Activated CD4-positive, alpha-beta T cell treated with anti-CD3 and anti-CD28 coated beads, Interleukin-2, amount 10 ng/mL, durations not matched to agents 7 days and 5 days (primary cell): ENCODE results near the gene KBTBD13. TPM values are rescaled to one million over a fixed set of nuclear protein-coding genes. Genes with fewer than 3 reads are reported as not detected.

Experiments
- CTCF ChIA-PET: fragments of 350-600 bp; sonication (Branson Sonifier 250); formaldehyde crosslinking; loops from one replicate; lab custom pipeline; 2021; ENCODE audit warnings: antibody characterized with exemption; lab: Charles Lee
- POLR2A ChIA-PET: fragments of 350-600 bp; sonication (Branson Sonifier 250); formaldehyde crosslinking; loops from one replicate; lab custom pipeline; 2021; ENCODE audit warnings: antibody characterized with exemption; lab: Charles Lee
- DNase-seq: peaks from one replicate; pipeline ENCODE4 v3.0.0-alpha.2; 2020
- H3K27ac Mint-ChIP-seq: one replicate; pipeline ENCODE4 v1.8.0; 2021; ENCODE audit warnings: mild to moderate bottlenecking, moderate library complexity, mixed read lengths
- H3K27me3 Mint-ChIP-seq: one replicate; pipeline ENCODE4 v1.8.0; 2021; ENCODE audit warnings: mixed read lengths
- H3K36me3 Mint-ChIP-seq: one replicate; pipeline ENCODE4 v1.8.0; 2021; ENCODE audit warnings: low read depth, mixed read lengths
- H3K4me1 Mint-ChIP-seq: one replicate; pipeline ENCODE4 v1.8.0; 2021; ENCODE audit warnings: mixed read lengths
- H3K4me3 Mint-ChIP-seq: one replicate; pipeline ENCODE4 v1.8.0; 2021; ENCODE audit warnings: mild to moderate bottlenecking, moderate library complexity, mixed read lengths
- H3K9me3 Mint-ChIP-seq: one replicate; pipeline ENCODE4 v1.8.0; 2021; ENCODE audit warnings: mixed read lengths
- total RNA-seq, 2 experiments: library from RNA; stranded (reverse); gene quantifications; one replicate each; pipeline ENCODE4 v1.2.3, GENCODE V29; 2021

The KBTBD13 gene
- total RNA-seq, 2 experiments from 2014 or later: not detected

DNA sequence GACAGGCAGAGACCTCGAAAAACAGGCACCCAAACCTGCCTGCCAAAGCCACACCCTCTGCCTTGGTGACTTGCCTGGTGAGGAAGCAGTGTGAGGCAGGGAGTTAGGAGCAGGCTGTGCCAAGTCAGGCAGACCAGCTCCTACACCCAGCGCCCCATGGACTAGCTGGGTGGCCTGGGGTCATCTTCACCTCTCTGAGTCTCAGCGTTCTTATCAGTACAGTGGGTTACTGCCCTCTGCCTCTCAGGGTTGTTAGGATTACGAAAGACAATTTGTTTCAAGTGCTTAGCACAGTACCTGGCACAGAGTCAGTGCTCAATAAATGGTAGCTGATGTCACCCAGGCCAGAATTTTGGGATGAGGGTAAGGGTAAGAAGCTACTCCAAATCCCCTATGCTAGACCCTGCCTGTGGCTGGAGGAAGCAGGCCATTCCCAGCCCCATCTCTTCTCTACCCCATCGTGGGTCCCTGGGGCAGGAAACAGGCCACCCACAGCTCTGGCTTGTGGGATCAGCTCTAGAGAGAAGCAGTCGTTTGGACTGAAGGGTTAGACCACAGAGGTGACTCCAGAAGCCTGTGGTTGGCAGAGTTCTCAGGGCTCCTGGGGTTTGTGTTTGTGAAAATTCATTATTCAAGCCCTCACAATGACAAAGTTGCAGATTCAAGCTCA is 21.2 kb upstream of the KBTBD13 start:
- POLR2A ChIA-PET: no interaction called here
- H3K9me3 Mint-ChIP-seq: no peaks in the 10 kb centered on the region
- H3K36me3 Mint-ChIP-seq: no peaks in the 10 kb centered on the region
- DNase-seq: no peak
- no peak overlapping the region for H3K27ac Mint-ChIP-seq
- CTCF ChIA-PET: interaction anchor here (1.0 to 2.6 kb wide), 12 partner anchors 9 to 330 kb away, joined by 3 to 12 read pairs (median 4); partner anchors contain the start of gene RASL12
- H3K4me3 Mint-ChIP-seq: no peak overlapping the region
- H3K27me3 Mint-ChIP-seq: no peaks in the 10 kb centered on the region
- H3K4me1 Mint-ChIP-seq: peaks cover 15% of the 10 kb centered on the region

DNA sequence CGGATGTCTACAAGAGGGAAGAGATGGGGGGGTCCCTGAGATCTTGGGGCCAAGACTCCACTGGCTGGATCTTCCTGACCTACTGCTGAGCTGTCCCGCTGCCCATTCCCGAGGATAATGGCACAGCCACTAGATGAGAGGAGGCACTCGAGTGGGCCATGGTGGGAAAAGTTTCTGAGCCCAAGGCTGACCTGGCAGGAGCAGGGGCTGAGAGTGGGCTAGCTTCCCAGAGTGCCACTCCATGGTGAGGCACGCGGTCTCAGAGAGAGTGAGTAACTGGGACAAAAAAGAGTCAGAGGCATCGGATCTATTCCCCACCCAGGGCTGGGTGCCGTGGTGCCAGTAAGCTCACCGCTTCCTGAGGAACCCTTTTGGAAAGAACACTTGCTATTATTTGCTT is 20.4 kb upstream of the KBTBD13 start:
- Mint-ChIP-seq H3K27ac (no peak overlapping the region), H3K4me3 (no peak overlapping the region), H3K36me3 (no peaks in the 10 kb centered on the region), H3K4me1 (peaks cover 14% of the 10 kb centered on the region), H3K9me3 (no peaks in the 10 kb centered on the region), H3K27me3 (no peaks in the 10 kb centered on the region)
- ChIA-PET CTCF (interaction anchor here (0.9 to 2.6 kb wide), 7 partner anchors 8 to 329 kb away, joined by 3 to 12 read pairs (median 4); no protein-coding TSS in a partner anchor), POLR2A (interaction anchor here (0.6 kb wide), 1 partner anchor 249 kb away, joined by 3 read pairs; the partner anchor contains the start of gene RNU5B-1)
- no peak for DNase-seq

DNA sequence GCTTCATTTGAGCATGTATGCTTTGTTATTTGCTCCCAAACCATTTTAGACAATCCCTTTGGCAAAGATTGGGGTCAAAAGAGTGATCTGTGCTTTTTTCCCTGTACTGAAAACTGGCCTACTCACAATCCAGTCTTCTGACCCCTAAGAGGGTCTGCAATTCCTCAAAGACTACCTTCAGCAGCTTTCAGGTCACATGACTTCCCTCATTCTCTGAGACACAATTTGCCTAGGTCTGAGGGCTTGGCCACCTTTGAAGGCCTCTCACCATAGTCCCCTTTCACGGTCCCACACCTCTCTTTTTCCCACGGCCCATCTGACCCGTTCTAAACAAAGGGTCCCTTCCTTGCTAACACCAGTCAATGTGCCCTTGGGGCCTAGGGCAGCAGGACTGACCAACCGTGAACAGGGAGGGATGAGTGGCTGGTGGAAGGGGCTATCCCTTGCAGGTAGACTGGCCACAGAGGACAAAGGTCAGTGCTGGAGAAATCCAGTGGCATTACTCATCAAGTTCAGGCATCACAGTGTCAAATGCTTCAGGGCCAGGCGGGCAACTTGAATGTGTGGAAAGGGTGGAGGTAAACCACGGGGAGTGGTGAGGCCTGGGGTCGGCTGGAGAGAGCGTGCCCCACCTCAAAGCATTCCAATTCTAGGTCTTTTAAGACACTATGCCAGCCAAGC is 19.5 kb upstream of the KBTBD13 start:
- ChIA-PET POLR2A (no interaction called here), CTCF (interaction anchor here (0.9 to 2.6 kb wide), 4 partner anchors 15 to 243 kb away, joined by 3 to 12 read pairs (median 4); no protein-coding TSS in a partner anchor)
- H3K36me3 Mint-ChIP-seq: no peaks in the 10 kb centered on the region
- no peaks in the 10 kb centered on the region for H3K9me3 Mint-ChIP-seq
- no peaks in the 10 kb centered on the region for H3K27me3 Mint-ChIP-seq
- H3K27ac Mint-ChIP-seq: no peak overlapping the region
- DNase-seq: no peak
- H3K4me1 Mint-ChIP-seq: peaks cover 14% of the 10 kb centered on the region
- H3K4me3 Mint-ChIP-seq: no peak overlapping the region

DNA sequence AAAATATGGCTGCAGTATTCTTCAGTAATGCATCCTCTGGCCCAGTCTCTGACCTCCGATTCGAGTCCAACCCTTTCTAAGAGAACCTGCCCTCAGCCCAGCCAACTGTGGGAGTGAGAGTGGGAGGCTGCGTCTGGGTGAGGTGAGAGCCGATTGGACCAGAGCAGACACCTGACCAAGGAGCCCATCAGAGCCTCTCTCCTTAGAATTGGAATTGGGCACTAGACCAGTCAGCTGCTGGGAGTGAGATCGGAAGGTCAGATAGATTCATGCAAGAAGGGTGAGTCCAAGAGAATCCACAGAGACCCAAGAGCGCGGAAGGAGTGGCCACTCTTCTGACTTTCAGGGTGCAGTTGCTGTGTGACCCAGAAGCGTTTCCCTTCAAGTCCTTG is 19.0 kb upstream of the KBTBD13 start:
- DNase-seq: no peak
- Mint-ChIP-seq H3K4me3 (no peak overlapping the region), H3K36me3 (no peaks in the 10 kb centered on the region), H3K9me3 (no peaks in the 10 kb centered on the region), H3K4me1 (peaks cover 14% of the 10 kb centered on the region), H3K27ac (no peak overlapping the region), H3K27me3 (no peaks in the 10 kb centered on the region)
- ChIA-PET CTCF (no interaction called here), POLR2A (no interaction called here)

DNA sequence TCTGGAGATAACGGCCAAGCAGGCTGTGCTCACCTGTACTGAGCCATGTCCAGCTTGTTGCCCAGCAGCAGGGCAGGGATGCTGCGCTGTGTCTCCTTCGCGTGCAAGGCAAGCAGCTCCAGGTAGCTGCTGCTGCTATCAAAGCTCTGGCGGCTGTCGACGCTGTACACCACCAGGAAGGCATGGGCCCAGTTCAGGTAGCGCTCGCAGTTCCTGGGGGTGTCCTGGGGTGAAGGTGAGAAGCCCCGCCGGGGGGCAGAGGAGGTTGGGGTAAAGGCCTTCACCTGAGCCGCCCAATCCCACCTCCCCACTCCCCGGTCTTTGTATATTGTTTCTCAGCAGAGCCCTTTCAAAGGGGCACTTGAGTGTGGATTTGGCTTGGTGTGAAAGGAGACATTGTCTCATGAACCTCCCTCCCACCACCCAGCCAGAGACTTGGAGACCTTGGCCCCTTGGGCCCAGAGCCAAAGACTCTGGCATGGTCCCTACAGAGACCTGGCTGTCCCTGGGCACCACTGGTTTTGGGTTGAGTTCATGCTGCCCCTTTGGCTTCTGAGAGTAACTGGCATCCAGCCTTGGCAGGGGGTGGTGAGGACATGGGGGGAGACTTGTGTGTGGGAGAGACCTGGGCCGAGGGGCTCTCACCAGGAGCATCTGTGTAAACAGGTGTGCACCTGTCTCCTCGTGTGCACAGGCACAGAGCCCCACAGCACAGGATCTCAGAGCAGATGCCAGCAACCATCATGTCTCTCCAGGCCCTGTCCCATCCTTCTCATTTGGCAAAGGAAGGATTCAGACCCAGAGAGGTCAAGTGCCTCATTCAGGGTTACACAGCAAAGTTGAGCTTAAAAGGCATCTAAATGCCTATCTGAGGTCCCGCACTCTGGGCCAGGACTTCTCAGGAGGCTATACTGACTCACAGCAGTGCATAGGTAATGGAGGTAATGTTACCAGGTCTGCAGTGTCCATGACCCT is 17.9 kb upstream of the KBTBD13 start:
- H3K9me3 Mint-ChIP-seq: no peaks in the 10 kb centered on the region
- H3K36me3 Mint-ChIP-seq: no peaks in the 10 kb centered on the region
- H3K27ac Mint-ChIP-seq: no peak overlapping the region
- H3K4me3 Mint-ChIP-seq: no peak overlapping the region
- POLR2A ChIA-PET: no interaction called here
- H3K4me1 Mint-ChIP-seq: peaks cover 14% of the 10 kb centered on the region
- no peak for DNase-seq
- H3K27me3 Mint-ChIP-seq: no peaks in the 10 kb centered on the region
- CTCF ChIA-PET: interaction anchor here (0.5 to 0.9 kb wide), 2 partner anchors 11 to 61 kb away, joined by 3 read pairs; no protein-coding TSS in a partner anchor

DNA sequence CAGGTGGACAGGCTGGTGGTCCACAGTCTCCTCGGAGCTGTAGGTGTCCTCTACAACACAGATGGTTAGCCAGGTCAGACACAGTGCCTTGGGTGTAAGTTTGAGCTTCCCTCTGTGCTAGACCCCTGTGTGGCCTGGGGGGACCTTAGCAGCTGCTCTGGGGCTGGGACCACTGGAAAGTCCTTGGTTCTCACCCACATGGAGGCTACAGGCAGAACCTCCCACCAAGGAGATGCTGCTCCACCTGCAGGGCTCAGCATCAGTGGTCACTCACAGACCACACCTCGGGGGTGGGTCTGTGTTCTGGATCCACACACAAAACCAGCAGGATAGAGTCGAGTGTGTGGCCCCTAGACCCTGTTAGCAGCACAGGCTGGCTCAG is 17.2 kb upstream of the KBTBD13 start:
- Mint-ChIP-seq H3K36me3 (no peaks in the 10 kb centered on the region), H3K4me3 (no peak overlapping the region), H3K27me3 (no peaks in the 10 kb centered on the region), H3K4me1 (peaks cover 12% of the 10 kb centered on the region), H3K9me3 (no peaks in the 10 kb centered on the region), H3K27ac (no peak overlapping the region)
- no peak for DNase-seq
- ChIA-PET POLR2A (no interaction called here), CTCF (interaction anchor here (0.7 to 1.1 kb wide), 4 partner anchors 10 to 725 kb away, joined by 3 read pairs; no protein-coding TSS in a partner anchor)

DNA sequence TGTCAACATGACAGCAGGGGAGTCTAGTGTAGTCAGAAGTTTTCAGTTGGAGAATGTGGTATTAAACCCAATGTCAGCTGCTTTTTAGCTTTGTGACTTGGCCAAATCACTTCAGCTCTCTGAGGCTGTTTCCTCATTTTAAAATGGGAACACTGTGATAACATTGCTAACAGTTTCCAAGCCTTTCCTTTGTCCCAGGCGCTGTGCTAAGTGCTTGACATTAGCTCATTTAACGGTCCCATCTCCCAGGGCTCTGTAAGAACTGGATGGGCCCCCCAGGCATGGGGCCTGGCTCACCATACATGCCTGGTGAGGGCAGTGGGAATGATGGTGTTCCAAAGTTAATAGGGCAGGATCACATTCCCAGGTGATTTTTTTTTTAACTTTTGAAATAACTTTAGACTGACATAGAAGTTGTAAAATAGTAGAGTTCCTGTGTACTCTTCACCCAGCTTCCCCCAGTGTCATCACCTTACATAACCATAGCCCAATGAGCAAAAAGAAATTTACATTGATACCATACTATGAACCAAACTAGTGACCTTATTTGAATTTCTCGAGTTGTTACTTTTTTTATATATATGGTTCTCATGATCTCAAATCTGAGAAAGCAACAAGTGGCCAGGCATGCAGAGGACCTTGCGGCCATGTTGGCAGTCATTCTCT is 16.5 kb upstream of the KBTBD13 start:
- Mint-ChIP-seq H3K27me3 (no peaks in the 10 kb centered on the region), H3K4me3 (no peak overlapping the region), H3K27ac (no peak overlapping the region), H3K4me1 (peaks cover 10% of the 10 kb centered on the region), H3K9me3 (no peaks in the 10 kb centered on the region), H3K36me3 (no peaks in the 10 kb centered on the region)
- no peak for DNase-seq
- CTCF ChIA-PET: interaction anchor here (0.7 to 1.1 kb wide), 3 partner anchors 45 to 725 kb away, joined by 3 read pairs; no protein-coding TSS in a partner anchor
- POLR2A ChIA-PET: no interaction called here

DNA sequence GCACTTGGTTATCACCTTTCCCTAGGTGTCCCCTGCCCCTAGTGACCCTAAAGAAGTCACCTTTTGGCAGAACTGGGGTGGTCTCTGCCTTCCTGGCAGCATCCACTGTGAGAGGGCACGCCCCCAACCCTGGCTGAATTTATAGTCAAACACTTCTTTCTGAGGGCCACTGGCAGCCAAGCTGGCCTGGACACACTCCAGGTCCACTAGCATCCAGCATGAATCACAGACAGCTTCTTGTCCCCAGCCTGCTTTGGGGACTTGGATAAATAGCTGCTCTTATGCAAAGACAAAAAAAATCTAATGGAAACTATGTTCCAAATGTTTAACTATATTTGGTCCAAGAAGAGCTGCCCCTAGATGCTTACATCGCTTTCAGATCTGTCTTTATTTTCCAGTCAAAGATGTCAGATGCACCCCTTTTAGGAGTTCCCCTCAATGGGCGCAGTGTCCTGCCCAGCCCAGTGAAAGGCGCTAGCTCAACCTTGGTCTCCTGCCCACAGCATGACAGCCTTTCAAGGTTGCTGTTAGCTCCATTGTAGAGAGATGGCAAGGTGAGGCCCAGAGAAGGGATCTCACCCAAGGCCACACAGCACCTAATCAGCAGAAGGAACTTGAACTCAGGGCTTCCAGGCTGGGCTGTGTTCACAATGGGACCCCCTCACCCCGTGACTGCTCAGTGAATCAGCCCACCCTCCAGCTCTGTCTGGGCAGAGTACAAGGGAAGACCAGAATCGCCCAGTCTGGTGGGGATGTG is 15.7 kb upstream of the KBTBD13 start:
- Mint-ChIP-seq H3K27me3 (peaks cover 7% of the 10 kb centered on the region), H3K27ac (no peak overlapping the region), H3K4me1 (peaks cover 3% of the 10 kb centered on the region), H3K4me3 (no peak overlapping the region), H3K9me3 (no peaks in the 10 kb centered on the region), H3K36me3 (no peaks in the 10 kb centered on the region)
- ChIA-PET POLR2A (no interaction called here), CTCF (interaction anchor here (1.3 kb wide), 1 partner anchor 12 kb away, joined by 3 read pairs; no protein-coding TSS in a partner anchor)
- no peak for DNase-seq

DNA sequence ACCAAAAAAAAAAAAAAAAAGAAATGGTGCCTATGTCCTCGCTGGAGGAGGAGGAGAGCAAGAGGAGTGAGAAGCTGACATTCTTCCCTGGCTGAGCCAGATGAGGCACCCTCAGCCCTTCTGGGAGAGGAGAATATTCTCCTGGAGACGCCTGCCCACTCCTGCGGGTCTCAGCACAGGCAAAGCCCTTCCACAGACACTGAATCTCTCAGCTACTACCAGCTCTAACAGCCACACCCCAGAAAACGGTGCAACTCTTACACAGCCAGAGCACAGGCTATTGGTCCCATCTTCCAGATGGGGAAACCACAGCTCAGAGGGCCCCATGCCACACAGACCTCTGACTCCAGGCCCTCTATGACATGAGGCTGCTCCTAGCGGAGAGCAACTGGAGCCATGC is 14.5 kb upstream of the KBTBD13 start:
- Mint-ChIP-seq H3K9me3 (no peaks in the 10 kb centered on the region), H3K27ac (no peak overlapping the region)
- CTCF ChIA-PET: interaction anchor here (0.8 to 2.1 kb wide), 6 partner anchors 10 to 25 kb away, joined by 3 to 4 read pairs (median 3); no protein-coding TSS in a partner anchor

DNA sequence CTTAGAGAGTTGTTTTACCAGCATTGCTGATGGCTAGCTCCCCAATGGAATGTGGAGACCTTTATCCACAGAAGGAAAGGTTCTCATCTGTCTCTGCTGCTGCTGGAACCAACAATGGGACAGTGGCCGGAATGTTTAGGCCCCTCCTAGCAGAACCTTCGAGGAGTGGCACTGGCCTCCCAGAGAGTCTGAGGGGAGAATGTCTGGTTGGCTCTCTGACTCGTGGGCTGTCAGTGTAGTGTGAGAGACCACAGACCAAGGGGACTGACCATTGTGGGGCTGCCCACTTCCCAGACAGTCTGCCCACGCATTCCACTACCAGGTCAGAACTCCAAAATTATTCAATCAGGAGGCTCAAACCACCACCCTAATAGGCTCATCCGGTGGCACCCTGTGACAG is 13.8 kb upstream of the KBTBD13 start:
- Mint-ChIP-seq H3K27ac (no peak overlapping the region), H3K4me1 (peaks cover 3% of the 10 kb centered on the region), H3K9me3 (no peaks in the 10 kb centered on the region), H3K36me3 (no peaks in the 10 kb centered on the region), H3K4me3 (no peak overlapping the region), H3K27me3 (peaks cover 22% of the 10 kb centered on the region)
- ChIA-PET CTCF (interaction anchor here (0.5 to 2.1 kb wide), 5 partner anchors 10 to 1082 kb away, joined by 3 to 4 read pairs (median 3); no protein-coding TSS in a partner anchor), POLR2A (no interaction called here)
- no peak for DNase-seq

More for the DNA sequence above, 14.5 kb upstream of the KBTBD13 start:
- no peaks in the 10 kb centered on the region for H3K36me3 Mint-ChIP-seq
- no peak overlapping the region for H3K4me3 Mint-ChIP-seq
- POLR2A ChIA-PET: no interaction called here
- DNase-seq: no peak
- peaks cover 18% of the 10 kb centered on the region for H3K27me3 Mint-ChIP-seq
- peaks cover under 1% of the 10 kb centered on the region for H3K4me1 Mint-ChIP-seq

DNA sequence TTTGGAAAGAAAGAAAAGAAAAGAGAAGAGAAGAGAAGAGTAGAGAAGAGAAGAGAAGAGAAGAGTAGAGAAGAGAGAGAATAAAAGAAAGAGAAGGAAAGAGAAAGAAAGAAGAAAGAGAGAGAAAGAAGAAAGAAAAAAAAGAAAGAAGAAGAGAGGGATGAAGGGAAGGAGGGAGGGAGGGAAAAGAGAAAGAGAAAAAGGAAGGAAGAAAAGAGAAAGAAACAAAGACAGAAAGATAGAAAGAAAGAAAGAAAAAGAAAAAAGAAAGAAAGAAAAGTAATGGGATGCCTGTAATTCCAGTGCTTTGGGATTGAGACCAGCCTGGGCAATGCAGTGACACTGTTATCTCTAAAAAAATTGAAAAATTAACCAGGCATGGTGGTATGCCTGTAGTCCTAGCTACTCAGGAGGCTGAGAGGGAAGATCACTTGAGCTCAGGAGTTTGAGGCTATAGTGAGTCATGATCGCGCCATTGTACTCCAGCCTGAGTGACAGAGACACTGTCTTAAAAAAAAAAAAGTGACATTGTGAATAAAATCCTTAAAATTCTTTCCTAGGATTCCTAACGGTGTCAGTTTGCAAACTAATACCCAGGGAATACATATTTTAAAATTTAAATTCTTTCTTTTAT is 10.4 kb upstream of the KBTBD13 start:
- Mint-ChIP-seq H3K27me3 (peaks cover 43% of the 10 kb centered on the region), H3K36me3 (no peaks in the 10 kb centered on the region), H3K4me1 (peaks cover 3% of the 10 kb centered on the region), H3K4me3 (no peak overlapping the region), H3K27ac (no peak overlapping the region), H3K9me3 (no peaks in the 10 kb centered on the region)
- CTCF ChIA-PET: interaction anchor here (0.6 to 0.9 kb wide), 2 partner anchors 27 to 154 kb away, joined by 5 read pairs; partner anchors contain the start of gene ANKDD1A
- no peak for DNase-seq
- POLR2A ChIA-PET: no interaction called here
